Suppressor macrophage (primary cell): ENCODE data around the gene COA8.
A peak's percentile ranks its signal among the peaks of the same experiment; 100 is the strongest.
"Not testable (repeated sequence)": the region's sequence is repeated elsewhere in the genome, so short reads cannot be mapped to it uniquely, and the experiment has no call there.

Source experiments
- DNase-seq, 4 experiments: peaks; one replicate each; pipeline ENCODE4 v3.0.0-alpha.2; 2020 to 2022
- total RNA-seq, 17 experiments: gene quantifications; one replicate each; lab custom pipeline; 2026; ENCODE audit warnings: mixed read lengths in 6 of 17, inconsistent platforms in 3 of 17; lab: John Stamatoyannopoulos, UW

COA8 gene
- total RNA-seq: 7.0 to 16.6 (median 9.8) reads per million in 17 experiments

- DNase-seq: peak; percentile 85 to 94 (median 90)
These were observed at the start of gene COA8, which contains the start of gene BAG5 for GRCh38 chr14:103562429-103563225. COA8 (plus strand) TSS chr14:103562960; CDS start chr14:103563002, 42 bp downstream. BAG5 (minus strand) TSS chr14:103562657; CDS start chr14:103561164, 1,493 bp downstream.

- no peak for DNase-seq
These were observed 48.0 kb upstream of the COA8 start for GRCh38 chr14:103514596-103515421.

GRCh38 chr14:103516426-103517173 lies 46.2 kb upstream of the COA8 start:
- no peak for DNase-seq

- DNase-seq: no peak
These were observed 45.6 kb upstream of the COA8 start for GRCh38 chr14:103517174-103517566.

- no peak for DNase-seq
These were observed 44.9 kb upstream of the COA8 start for GRCh38 chr14:103517721-103518421.

- peak; percentile 44 to 81 (median 56) for DNase-seq
These were observed 44.2 kb upstream of the COA8 start for GRCh38 chr14:103518422-103519042.

GRCh38 chr14:103519043-103519836 lies 43.5 kb upstream of the COA8 start:
- no peak for DNase-seq

GRCh38 chr14:103519837-103520212 lies 42.9 kb upstream of the COA8 start:
- no peak for DNase-seq

- DNase-seq: no peak
These were observed 42.5 kb upstream of the COA8 start for GRCh38 chr14:103520269-103520656.

- peak; percentile 55 to 85 (median 77) for DNase-seq
These were observed 41.9 kb upstream of the COA8 start for GRCh38 chr14:103520657-103521437.

GRCh38 chr14:103521438-103521950 lies 41.3 kb upstream of the COA8 start:
- peak in 1 of 4 experiments; percentile 42 for DNase-seq

GRCh38 chr14:103521951-103522563 lies 40.7 kb upstream of the COA8 start:
- no peak for DNase-seq

GRCh38 chr14:103522649-103523574 lies 39.8 kb upstream of the COA8 start, which contains the start of gene CKB:
CKB (minus strand) TSS chr14:103522830; CDS start chr14:103522493, 337 bp downstream.
- DNase-seq: peak; percentile 29 to 72 (median 52)

GRCh38 chr14:103523575-103523954 lies 39.2 kb upstream of the COA8 start:
- no peak for DNase-seq

- DNase-seq: no peak
These were observed 38.5 kb upstream of the COA8 start for GRCh38 chr14:103524002-103524935.

- not testable (repeated sequence) for DNase-seq
These were observed 37.1 kb upstream of the COA8 start for GRCh38 chr14:103525430-103526246.
